T1000 (cell line): ENCODE measurements around the gene SLC44A5.
"Not testable (repeated sequence)": the region's sequence is repeated elsewhere in the genome, so short reads cannot be mapped to it uniquely, and the experiment has no call there.

Experiments used
- DNase-seq: peaks from one replicate; lab custom pipeline; 2025; ENCODE audit warnings: mixed read lengths; lab: John Stamatoyannopoulos, UW

The SLC44A5 gene

DNA sequence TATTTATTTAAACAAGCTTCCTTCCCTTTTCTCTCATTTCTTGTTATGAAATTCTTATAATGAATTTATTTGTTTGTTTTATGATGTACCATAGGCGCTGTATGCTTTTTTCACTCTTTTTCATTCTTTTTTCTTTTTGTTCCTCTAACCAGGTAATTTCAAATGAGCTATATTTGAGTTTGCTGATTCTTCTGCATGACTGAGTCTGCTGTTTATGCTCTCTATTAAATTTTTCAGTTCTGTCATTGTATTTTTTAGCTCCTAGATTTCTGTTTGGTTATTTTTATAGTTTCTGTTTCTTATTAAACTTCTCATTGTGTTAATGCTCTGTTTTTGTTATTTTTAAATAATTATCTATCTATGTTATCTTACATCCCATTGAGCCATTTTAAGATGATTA is 244.3 kb downstream of the SLC44A5 start:
- no peak for DNase-seq

DNA sequence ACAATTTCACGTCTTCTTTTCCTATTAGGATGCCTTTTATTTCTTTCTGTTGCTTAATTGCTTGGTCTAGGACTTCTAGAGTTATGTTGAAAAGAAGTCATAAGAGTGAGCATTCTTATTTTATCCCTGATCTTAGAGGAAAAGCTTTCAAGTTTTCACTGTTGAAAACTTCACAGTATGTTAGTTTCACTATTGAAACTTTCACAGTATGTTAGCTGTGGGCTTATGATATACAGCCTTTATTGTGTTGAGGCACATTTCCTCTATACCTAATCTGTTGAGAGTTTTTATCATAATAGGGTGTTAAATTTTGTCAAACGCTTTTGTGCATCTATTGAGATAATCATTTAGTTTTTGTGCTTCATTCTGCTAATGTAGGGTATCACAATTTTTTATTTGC is 249.7 kb downstream of the SLC44A5 start:
- no peak for DNase-seq

DNA sequence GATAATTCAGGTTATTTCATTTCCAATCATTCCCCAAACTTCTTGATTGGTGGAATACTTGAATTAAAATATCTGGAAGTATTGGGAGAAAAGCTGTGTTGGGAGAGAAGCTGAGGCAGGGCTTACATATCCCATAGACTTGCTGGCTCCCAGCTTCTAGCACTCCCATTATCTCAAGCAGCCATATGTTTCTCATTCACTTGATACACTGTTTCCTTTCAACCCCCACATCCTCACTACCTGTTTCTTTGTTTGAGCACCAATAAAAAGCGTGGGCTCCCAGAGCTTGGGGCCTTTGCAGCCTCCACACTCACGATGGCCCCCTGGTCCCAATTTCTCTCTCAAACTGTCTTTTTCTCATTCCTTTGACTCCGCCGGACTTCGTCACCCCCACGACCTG is 256.6 kb downstream of the SLC44A5 start:
- not testable (repeated sequence) for DNase-seq

GRCh38 chr1:75353051-75353450 is 257.9 kb downstream of the SLC44A5 start:
- DNase-seq, result no peak

- DNase-seq, result peak; percentile 10
These were observed 265.2 kb downstream of the SLC44A5 start for GRCh38 chr1:75345538-75346292.

GRCh38 chr1:75342786-75343185 is 268.1 kb downstream of the SLC44A5 start:
- DNase-seq, result no peak

GRCh38 chr1:75341537-75341936 is 269.4 kb downstream of the SLC44A5 start:
- DNase-seq, result no peak

DNA sequence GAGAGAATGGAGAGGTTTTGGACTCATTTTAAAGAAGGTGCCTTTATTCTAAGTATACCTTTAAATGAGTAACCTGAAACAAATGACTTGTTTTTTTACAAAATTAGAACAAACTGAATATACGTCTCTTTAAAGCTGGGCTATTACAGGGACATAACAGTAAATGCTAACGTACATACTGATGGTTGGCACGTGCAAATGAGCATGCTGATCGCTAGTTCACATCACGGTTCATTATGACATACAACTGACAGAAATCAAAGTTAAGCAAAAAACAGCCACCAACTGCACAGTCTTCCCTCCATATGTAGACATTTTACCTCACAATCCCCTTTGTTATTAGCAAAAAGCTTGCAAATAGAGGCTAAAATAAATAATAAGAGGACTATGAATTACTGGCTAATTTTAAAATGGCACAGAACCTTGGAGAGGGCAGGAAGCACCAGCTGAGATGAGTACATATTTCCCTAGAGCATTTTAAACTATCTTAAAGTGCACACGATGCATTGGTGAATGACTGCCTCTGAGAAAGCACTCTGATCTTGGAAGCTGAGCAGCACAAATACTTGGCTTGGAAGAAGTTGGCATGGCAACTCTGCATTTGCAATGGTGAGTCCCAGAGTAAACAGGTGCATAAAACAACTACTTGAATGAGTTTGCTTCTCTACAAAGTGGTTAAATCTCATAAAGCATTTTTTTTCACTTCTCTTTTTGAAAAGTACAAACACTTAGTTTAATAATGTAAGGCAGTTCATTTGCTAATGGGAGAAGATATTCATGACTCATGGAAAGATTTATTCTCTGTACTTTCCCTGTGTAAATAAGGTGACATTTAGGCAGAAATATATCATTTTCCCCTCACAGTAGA is 272.1 kb downstream of the SLC44A5 start:
- DNase-seq, result peak; percentile 8

GRCh38 chr1:75334876-75335389 is 276.0 kb downstream of the SLC44A5 start:
- no peak for DNase-seq

DNA sequence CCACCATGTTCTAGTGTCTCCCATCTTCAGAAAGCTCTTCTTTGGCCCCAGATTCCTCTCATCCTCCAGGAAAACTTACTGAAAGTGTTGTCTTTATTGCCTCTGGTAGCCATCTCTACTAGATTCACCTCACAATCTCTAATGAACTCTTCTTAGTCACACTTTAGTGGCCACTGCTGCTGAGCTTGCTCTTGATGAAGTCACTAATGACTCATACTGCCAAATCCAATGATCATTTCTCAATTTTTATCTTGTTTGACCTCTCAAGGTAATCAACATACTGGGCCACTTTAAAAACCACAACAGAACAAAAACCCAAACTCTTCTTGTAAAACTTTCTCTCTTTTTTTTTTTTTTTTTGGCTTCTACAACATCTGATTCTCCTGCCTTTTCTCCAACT is 280.3 kb downstream of the SLC44A5 start:
- no peak for DNase-seq

- DNase-seq, result no peak
These were observed 282.2 kb downstream of the SLC44A5 start for GRCh38 chr1:75328691-75329090.

- DNase-seq, result no peak
These were observed 283.5 kb downstream of the SLC44A5 start for GRCh38 chr1:75327395-75327794.

DNA sequence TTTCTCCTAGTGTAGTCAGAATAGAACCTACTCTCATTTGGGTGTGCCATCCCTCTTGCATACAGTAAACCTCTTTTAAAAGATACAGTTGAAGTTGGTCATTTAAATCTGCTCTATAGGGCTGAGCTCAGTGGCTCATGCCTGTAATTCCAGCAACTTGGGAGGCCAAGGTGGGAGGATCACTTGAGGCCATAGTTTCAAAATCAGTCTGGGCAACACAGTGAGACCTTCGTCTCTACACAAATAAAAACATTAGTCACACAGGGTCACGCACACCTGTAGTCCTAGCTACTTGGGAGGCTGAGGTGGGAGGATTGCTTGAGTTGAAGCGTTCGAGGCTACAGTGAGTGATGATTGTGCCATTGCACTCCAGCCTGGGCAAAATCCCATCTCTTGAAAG is 292.9 kb downstream of the SLC44A5 start:
- DNase-seq, result no peak

DNA sequence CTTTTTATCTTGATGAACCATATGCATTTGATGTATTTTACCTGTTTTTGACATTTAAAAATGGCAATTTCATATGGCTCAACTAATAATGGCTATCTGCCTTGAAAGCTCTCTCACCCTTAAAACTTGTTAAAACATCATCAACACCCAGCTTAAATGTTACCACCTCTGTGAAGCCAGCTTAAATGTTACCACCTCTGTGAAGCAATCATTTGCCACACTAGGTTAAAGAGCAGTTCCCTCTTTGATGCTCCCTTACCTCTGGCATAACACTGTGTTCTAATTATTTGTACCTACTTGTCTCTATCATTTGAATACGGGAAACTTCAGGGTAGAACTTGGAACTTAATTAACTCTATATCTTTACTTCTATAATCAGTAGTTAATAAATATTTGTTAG is 294.7 kb downstream of the SLC44A5 start:
- no peak for DNase-seq

DNA sequence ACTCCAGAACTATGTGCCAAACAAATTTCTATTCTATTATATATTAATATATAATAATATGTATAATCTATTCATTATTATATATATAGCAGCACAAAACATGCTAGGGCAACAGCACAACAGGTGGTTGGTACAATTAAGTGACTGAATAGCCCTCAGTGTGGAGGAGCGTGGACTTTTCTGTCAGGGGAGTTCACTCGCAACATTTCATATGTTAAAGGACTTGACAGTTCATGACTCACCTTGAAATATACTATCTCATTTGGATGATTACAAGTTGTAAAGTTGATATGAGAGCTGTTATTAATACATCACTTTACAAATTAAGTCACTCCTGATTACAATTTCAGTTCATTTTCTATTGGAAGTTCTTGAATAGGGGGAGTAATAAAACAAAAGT is 298.3 kb downstream of the SLC44A5 start:
- no peak for DNase-seq

- no peak for DNase-seq
These were observed 300.8 kb downstream of the SLC44A5 start for GRCh38 chr1:75310067-75310466.

DNA sequence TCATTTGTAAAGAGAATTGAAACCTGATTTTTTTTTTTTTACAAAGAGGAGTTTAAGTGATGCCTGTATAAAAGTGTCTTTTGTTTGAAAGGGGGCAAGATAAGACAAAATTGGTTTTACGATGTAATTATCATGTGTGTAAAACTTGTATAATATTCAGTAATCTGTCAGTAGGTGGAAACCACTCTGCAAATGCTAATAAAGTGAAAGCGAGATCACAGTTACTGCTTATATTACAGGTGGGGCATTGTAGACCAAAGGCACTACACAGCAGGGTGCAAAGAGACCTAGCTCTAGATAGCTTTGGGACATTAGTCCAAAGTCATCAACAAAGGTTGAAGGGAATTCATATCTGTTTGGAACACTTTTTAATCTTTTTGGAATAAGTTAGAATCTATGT is 302.5 kb downstream of the SLC44A5 start:
- DNase-seq, result no peak

GRCh38 chr1:75305061-75305460 is 305.9 kb downstream of the SLC44A5 start:
- DNase-seq, result no peak

DNA sequence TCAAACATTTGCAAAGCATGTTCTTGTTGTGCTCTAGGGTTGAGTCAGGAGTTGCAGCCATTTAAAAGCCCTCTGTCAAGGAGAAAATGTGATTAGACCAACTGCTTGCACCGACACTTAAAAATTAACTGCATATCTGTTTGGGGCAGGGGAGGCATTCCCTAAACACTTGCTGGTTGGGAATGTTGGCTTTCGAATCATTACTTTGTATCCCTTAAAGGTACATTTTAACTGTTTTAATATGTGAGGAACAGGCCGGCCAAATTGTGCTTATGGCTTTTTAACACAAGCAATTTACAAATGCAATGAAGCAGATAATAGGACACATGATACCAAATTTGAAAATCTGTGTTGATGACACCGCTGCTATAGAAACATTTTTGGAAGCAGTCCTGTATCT is 317.6 kb downstream of the SLC44A5 start:
- DNase-seq, result no peak

GRCh38 chr1:75292013-75292412 is 318.9 kb downstream of the SLC44A5 start:
- DNase-seq, result no peak

DNA sequence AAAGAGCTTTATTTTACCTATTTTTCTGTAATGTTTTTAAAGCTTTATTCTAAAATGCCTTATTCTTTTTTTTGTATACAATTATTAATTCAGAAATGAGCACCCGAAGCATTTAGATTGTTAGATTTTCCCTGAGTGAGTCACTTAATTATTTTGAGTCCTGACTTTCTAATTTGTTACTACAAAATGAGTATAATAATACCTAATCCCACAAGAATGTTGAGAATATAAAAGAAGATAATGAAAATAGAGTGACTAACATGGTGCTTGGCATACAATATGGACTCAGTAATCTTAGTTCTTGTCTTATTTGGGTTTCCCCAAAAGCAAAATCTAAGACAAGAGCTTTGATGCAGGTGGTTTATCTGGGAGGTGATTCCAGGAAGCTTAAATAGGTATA is 334.5 kb downstream of the SLC44A5 start:
- DNase-seq, result no peak

- DNase-seq, result no peak
These were observed 335.3 kb downstream of the SLC44A5 start for GRCh38 chr1:75275631-75276030.

GRCh38 chr1:75274920-75275506 is 335.9 kb downstream of the SLC44A5 start:
- no peak for DNase-seq
